IPS-NIHi7 (cell line): ENCODE results near the gene PWP2.
"Not testable (repeated sequence)": the region's sequence is repeated elsewhere in the genome, so short reads cannot be mapped to it uniquely, and the experiment has no call there.

Experiments
- DNase-seq: peaks from one replicate; pipeline ENCODE4 v3.0.0; 2012; ENCODE audit warnings: mixed read lengths; ENCODE audit errors: extremely low spot score

The PWP2 gene

GRCh38 chr21:44083631-44084291, 23.4 kb upstream of the PWP2 start:
- DNase-seq = no peak

- DNase-seq = no peak
Measured at GRCh38 chr21:44084496-44085241, 22.5 kb upstream of the PWP2 start.

GRCh38 chr21:44085491-44086321, 21.5 kb upstream of the PWP2 start:
- DNase-seq = no peak

GRCh38 chr21:44086636-44087425, 20.4 kb upstream of the PWP2 start:
- DNase-seq = no peak

GRCh38 chr21:44087426-44088400, 19.5 kb upstream of the PWP2 start:
- DNase-seq = no peak

- DNase-seq = no peak
Measured at GRCh38 chr21:44088401-44088780, 18.8 kb upstream of the PWP2 start.

- DNase-seq = no peak
Measured at GRCh38 chr21:44089001-44089911, 17.9 kb upstream of the PWP2 start.

- no peak for DNase-seq
Measured at GRCh38 chr21:44090325-44090724, 16.9 kb upstream of the PWP2 start.

GRCh38 chr21:44092211-44092610, 15.0 kb upstream of the PWP2 start:
- DNase-seq = no peak

- no peak for DNase-seq
Measured at GRCh38 chr21:44093761-44094160, 13.4 kb upstream of the PWP2 start.

- no peak for DNase-seq
Measured at GRCh38 chr21:44094832-44095231, 12.4 kb upstream of the PWP2 start.

- DNase-seq = not testable (repeated sequence)
Measured at GRCh38 chr21:44098507-44098906, 8.7 kb upstream of the PWP2 start.

GRCh38 chr21:44098964-44099363, 8.2 kb upstream of the PWP2 start:
- not testable (repeated sequence) for DNase-seq

GRCh38 chr21:44107589-44107988, 390 bp downstream of the PWP2 start:
- DNase-seq = not testable (repeated sequence)

- DNase-seq = not testable (repeated sequence)
Measured at GRCh38 chr21:44113702-44114371, 6.6 kb downstream of the PWP2 start.

GRCh38 chr21:44122131-44122530, 14.9 kb downstream of the PWP2 start:
- not testable (repeated sequence) for DNase-seq

GRCh38 chr21:44127827-44128226, 20.6 kb downstream of the PWP2 start:
- DNase-seq = not testable (repeated sequence)

GRCh38 chr21:44133715-44134057, 26.5 kb downstream of the PWP2 start:
- DNase-seq = not testable (repeated sequence)

GRCh38 chr21:44134732-44135131, 27.5 kb downstream of the PWP2 start:
- DNase-seq = not testable (repeated sequence)
